CD4-positive, alpha-beta T cell treated with Interleukin-17A for 4 hours (primary cell): Measurements from ENCODE around the gene NPSR1.
"Not testable (repeated sequence)": the region's sequence is repeated elsewhere in the genome, so short reads cannot be mapped to it uniquely, and the experiment has no call there.

ENCODE experiments used
- DNase-seq: peaks from one replicate; pipeline ENCODE4 v3.0.0-alpha.2; 2020; ENCODE audit warnings: mixed read lengths

Gene NPSR1, protein sequence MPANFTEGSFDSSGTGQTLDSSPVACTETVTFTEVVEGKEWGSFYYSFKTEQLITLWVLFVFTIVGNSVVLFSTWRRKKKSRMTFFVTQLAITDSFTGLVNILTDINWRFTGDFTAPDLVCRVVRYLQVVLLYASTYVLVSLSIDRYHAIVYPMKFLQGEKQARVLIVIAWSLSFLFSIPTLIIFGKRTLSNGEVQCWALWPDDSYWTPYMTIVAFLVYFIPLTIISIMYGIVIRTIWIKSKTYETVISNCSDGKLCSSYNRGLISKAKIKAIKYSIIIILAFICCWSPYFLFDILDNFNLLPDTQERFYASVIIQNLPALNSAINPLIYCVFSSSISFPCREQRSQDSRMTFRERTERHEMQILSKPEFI

DNA sequence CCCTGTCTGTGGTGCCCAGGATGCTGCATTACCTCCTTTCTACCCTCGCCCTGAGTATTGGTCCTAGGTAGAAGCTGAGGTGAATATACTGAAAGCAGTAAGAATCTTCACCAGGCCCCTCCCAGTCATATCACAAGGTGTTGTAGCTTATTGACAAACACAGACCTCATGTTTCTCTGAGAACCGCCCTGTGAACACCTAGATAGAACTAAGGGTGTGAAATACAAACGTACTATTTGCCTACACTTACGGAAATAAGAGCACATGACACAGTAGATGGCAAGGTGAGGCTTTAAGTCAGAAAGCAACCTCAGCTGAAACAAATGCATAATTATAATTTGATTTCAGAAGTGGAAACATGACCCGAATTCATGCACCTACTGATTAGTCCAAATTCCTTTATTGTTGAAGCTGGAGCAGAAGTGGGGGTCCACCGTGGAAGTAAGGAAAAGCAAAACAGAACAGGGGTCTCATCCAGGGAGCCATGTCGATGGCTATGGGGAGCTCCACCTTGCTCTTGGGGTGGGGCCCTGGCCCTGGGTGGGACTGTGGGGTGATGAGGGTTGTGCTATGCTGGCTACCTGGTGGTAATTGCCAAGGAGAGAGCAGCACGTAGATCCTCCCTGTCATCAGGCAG, at the start of gene NPSR1:
Gene NPSR1 (plus strand): TSS at position 587 of the 637 bp plus-strand sequence. CDS start 195 bp downstream, outside the sequence.
- DNase-seq = no peak

DNA sequence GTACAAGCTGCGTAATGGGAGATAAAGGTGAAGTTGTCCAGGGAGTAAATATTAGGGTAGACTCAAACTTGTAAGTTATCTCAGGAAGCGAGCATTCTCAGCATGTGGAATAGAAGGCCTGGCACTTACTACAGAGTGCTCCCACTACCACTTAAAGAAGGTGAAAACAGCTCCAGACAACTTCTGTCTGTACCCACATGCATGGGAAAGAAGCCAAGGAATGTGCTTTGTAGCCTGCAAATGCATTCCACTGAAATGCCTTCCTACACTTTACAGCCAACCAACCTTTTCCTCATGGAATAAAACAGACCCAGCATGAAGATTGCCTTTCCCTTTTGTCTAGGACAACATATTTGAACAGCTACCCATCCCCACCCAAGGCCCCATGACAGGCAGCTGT, 45.4 kb upstream of the NPSR1 start:
- DNase-seq = no peak

DNA sequence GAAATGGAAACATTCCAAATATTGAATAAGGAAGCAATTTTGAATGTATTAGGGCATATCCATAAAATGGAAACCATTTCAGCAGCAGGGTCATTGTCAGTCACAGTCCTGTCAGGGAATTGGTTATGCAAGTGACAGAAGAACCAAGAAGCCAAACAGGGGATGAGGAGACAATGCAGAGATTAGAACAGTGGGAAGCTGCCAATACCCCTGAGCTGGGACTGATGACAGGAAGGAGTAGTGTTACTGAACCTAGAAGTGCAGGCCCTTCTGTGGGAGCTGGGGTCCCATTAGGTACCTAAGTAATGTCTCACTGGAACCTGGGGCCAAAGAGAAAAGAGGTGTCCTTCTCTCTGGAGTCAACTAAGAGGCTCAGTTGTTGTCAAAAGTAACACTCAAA, 37.6 kb upstream of the NPSR1 start:
- DNase-seq = no peak

DNA sequence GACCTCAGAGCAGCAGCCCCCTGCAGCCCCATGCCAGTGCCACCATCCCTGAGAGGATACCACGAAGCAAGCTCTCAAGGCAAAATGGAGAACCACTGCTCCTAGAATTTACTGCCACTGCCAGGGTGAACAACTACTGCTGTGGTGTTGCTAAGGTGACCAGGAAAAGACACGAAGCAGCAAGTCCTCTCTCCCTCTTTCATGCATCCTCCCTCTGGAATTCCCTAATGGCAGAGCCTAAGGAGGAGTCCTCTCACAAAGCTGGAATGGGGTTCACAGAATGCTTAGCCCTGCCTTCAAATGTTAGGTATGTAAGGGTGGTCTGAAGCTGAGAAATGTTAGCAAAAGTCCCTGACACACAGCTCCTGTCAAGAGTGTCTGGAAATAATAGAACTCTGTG, 35.8 kb upstream of the NPSR1 start:
- DNase-seq = no peak

DNA sequence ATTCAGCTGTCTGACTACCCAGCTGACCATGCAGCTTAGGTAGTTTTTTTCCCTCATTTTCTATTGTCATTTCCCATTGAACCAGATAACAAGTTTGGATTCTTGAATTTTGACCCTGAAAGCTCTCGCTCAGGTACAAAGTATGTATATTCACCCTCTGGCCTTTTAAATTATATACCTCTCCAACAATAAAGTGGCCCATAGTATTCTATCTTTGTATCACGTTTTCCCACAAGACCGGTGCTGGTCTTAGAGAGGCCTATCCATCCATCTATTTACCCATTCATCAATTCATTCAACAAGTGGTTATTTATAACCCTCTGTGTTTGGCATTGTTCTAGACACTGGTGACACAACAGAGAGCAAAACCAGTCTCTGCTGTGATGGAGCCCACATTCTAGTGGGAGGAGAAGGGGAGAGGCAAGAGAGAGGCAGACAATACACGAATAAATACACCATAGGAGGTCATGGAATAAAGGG, 35.2 kb upstream of the NPSR1 start:
- no peak for DNase-seq

DNA sequence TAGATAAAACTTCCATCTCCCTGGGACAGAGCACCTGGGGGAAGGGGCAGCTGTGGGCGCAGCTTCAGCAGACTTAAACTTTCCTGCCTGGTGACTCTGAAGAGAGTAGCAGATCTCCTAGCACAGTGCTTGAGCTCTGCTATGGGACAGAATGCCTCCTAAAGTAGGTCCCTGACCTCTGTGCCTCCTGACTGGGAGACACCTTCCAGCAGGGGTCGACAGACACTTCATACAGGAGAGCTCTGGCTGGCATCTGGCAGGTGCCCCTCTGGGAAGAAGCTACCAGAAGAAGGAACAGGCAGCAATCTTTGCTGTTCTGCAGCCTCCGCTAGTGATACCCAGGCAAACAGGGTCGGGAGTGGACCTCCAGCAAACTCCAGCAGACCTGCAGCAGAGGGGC, 29.4 kb upstream of the NPSR1 start:
- not testable (repeated sequence) for DNase-seq

DNA sequence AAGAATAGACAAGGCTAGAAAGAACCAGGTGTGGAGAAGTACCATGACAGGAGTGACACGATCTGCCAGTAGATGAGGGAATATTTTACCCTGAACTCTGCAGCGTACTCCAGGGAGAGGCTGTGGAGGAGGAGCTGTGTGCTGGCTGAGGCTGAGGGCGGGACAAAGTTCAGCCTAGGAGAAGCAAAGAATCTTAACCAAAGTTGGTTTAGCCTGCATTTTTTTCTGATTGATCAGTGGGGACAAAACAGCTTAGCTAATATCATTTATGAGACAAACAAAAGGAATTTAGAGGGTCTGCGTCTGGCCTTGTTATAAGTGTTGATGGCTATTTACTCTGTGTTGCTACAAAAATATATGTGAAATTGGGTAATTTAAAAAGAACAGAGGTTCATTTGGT, 5.2 kb upstream of the NPSR1 start:
- no peak for DNase-seq

DNA sequence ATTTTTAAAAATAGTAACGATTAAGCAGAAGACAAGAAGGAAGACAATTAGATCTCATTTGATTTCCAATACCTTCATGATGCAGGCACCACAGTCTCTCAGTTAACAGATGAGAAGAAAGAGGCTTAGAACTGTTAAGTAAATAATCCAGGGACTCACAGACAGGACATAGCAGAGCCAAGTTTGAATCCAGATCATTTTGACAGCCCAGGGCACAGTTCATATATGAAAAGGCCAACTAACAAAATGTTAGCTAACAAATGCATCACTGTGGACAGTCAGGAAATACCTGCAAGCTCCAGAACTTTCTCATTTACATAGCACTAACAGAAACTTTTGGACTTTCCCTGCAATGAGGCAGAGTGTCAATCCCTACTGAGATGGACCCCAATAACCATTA, 4.2 kb upstream of the NPSR1 start:
- no peak for DNase-seq

DNA sequence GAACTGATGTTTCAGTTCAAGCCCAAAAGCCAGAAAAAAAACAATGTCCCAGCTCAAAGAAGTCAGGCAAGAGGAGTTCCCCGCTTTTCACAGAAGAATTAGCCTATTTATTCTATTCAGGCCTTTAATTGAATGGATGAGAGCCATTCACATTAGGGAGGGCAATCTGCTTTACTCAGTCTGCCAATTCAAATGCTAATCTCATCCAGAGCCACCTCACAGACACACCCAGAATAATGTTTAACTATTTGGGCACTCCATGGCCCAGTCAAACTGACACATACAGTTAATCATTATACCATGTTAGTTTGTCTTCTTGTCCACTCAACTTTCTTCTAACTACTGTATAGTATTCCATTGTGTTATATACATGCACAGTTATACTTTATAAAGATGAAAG, 2.6 kb upstream of the NPSR1 start:
- no peak for DNase-seq

DNA sequence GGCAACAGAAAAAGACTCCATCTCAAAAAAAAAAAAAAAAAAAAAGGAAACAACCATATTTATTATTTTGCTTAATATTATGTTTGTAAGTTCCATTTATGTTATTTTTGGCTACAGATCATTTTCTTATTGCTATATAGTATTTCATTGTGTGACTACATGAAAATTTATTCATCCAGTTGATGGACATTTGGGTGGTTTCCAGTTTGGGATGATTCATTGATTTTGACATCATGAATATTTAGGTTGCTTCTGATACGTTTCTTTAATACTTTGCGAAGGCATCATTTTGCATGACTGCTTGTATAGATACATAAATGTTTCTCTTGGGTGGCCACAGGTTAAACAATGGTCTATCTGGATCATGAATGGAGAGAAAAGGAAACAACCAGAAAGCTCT, 2.0 kb upstream of the NPSR1 start:
- no peak for DNase-seq

DNA sequence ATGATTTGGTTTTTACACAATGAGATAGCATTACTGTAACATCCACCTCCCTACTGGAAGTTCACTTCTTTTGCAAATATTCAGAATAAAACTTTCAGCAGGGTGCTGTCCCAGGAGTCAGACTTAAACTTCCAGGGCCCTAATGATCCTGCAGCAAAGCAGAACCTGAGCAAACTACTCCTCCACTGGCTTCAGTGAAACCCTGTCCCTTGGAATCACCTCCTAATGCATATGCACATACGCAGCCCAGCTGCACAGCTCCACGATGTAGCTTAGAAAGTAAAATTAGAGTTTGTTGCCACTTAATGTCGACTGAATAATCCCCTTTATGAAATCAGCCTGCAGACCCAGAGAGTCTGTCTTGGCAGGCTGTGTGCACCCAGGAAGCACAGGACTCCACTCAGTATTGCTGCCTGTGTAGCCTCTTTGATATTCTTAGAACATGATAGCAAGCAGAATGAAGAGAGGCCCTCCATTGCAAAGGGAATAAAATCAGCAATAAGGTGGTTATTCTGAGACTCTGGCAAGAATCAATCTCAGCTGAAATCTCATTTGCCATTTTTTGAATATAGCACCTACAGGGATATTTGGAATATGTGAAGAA, 1.6 kb downstream of the NPSR1 start:
- no peak for DNase-seq

DNA sequence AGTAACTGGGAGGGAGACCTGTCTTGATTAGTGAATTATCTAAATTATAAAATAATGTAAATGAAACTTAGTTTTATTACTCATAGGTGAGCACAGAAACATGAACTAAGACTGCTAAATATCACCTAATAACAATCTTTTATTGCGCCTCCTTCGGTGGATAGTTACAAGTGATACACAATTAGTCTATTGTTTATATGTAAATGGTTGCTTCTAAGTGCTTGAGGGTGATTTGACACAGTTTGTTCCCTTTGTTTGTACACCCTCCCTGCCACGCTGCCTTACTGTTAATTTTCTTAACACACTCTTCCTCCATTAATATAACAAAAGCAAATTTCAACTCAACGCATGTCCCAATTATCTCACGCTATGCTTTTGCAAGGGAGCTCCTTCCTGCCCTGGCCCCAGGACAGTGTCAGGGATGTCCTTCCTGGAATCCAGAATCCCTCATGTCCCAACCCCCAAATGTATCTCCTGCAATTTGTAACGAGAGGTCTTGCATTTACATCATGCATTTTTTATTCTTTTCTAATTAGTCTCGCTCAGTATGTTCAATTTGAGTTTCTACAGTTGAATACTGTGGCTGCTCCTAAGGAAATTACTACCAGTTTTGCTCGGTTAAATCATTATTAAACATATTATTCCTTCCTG, 4.2 kb downstream of the NPSR1 start:
- no peak for DNase-seq

DNA sequence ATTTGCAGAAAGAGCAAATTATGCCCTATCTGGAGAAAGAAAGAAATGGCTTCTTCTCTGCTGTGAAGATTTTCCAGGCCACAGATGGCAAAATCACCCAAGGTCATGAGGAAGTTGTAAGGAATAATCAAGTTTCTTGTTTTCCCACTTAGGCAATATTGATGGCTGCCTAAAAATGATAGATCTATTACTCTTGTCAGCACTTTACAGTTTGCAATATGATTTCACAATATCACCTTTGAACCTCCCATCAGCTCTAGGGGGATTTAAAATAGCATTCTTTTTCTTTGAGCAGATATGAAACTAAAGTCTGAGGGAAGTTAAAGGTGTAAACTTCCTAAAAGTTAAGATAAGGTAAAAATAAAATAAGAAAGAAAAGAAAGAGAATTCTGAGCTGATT, 6.7 kb downstream of the NPSR1 start:
- DNase-seq = no peak

DNA sequence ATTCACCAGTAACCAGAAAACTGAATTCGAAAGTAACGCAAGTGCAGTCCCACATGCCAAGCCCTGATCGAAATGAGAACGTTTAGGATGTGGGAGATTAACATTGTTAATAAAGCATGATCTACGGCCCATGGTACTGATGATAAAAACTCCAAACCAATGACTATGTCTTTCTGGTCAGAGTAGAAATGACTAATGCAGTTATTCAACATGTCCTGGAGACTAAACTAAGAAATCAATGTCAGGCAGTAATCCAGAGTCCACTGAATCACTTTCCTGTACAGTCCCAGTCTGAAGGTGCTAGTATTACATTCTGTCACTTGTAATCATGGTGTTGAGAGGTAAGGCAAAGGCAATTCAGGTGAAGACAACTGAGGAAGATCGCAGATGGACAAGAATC, 14.4 kb downstream of the NPSR1 start:
- DNase-seq = no peak

DNA sequence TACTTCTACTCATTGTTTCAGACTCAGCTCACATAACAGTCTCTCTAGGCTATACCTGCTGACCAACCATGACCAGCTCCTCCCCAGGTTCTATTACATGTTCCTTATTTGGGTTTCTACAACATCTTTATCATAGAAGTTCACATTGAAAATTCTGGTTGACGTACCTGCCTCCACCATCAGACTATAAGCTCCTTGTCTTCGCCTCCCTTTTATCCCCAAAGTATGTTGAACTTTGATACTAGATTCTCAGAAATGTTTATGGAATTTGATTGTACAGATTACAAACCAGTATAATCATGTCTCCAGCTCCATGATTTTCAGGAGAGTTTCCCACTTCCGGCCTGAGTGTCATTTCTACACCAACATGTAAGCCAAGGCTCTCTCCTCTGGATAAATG, 15.0 kb downstream of the NPSR1 start:
- DNase-seq = no peak

DNA sequence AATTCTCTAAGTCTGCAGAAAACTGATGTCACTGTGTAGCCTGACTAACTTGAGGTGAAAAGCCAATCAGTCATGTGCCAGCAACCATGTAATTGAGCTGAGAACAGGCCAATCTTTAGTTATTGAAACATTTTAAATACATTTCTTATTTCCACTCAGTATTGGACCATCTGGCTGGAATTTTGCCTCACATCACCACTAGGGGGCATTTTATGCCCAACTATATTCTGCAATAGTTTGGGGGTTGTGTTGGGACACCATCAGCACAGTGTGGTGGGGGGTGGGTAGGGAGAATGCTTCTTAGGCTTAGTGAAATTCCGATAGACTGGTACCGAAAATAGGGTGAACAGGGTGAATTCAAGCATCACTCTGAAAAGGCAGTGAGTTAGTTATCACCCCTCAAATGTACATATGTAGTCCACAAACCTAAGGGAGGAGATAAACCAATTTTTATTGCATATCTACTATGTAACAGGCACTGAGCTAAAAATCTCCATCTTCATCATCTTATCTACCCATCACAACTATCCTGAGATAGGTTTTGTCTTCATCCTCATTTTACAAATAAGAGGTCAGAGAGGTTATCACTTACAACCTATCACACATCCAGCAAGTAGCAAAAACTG, 17.8 kb downstream of the NPSR1 start:
- DNase-seq = peak; percentile 3

DNA sequence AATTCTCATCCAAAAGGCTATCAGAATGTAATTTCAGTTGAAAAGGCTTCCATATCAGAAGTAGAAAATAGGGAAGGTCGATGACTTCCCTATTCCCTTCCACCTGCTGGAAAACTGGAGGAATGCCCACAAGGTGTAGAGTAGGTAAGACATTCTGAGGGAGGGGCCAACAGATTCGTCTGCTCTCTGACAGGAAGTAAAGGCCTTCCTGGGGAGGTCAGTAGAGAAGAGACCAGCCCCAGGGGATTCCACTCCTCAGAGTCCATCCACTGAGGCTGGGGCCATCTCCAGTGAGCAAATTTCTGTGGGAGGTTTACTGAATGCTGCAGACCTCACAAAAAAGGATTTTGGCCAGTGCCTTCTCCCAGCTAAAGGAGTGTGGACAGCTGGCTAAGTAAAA, 19.5 kb downstream of the NPSR1 start:
- DNase-seq = no peak

DNA sequence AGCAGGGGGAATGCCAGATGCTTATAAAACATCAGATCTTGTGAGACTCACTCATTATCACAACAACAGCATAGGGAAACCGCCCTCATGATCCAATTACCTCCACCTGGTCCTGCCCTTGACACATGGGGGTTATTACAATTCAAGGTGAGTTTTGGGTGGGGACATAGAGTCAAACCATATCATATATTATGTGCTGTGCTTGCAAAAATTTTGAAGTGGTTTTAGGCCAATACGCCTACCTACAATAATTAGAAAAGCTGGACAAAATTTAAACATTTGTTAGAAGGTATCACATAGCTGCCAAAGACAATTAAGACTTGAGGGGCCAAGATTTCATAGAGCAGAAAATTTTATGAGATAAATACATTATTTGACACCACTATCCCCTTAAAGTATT, 29.5 kb downstream of the NPSR1 start:
- DNase-seq = no peak

DNA sequence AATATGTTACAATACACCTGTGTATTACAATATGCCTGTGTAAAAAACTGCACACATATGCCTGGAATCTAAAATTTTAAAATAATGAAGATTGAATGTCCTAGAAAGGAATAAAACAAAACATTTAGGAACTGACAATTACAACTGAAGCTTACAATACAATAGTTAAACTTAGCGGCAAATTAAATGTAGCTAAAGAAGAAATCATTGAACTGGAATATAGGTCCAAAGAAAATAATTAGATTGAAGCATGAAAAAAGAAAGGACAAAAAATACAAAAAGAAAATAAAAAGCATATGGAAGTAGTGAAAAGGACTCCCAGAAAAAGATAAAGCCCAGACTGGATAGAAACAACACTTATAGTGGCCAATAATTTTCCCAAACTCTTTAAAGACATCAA, 38.4 kb downstream of the NPSR1 start:
- no peak for DNase-seq

DNA sequence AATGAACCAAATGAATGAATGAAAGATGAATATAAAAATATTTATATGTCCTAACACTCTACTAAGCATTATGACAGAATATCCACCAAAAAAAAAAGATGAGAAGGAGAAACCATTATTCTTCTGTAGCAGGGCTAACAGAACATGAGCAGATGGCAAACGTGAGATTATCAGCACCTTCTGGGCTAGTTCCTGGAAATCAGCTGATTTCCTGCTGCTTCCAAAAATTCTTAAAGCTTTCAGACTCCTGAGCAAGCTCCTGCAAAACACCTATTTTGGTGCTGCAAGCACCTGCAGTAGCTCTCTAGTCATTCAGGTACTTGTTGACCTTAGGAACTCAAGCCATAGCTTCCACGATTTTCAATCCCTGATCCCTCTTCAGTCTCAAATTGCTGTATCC, 51.8 kb downstream of the NPSR1 start:
- no peak for DNase-seq

DNA sequence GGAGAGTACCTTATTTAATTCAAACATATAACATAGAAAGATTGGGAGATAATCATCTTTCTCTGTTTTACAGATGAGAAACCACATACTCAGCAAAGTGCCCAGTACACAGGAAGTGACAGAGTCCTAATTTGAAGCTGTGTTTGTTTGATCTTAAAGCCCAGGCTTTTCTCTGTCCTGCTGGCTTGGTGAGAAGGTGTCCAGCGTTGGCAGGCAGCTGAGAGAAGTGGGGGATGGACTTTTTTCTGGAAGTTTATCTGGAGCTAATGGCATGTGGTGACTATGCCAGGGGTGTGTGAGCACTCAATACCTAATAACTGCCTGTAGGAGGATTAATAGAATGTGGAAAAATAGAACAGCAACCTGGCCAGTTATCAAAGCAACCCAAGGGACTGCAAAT, 60.8 kb downstream of the NPSR1 start:
- DNase-seq = no peak

DNA sequence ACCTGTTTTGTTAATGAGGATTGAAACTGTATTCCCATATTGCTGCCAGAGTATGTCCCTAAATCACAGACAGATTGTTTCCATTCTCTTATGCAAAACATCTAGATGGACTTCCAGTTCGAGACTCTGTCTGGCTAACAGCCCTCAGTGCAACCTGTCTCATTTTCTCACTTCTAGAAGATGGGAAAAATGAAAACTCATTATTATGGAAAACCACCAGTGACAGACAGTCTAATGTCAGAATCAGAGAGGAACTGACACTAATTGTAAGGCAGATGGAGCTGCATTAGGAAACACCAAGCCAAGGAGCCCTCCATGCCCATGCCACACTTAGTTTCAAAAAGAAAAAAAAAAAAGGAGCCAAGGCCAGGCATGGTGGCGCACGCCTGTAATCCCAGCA, 61.6 kb downstream of the NPSR1 start:
- DNase-seq = no peak

DNA sequence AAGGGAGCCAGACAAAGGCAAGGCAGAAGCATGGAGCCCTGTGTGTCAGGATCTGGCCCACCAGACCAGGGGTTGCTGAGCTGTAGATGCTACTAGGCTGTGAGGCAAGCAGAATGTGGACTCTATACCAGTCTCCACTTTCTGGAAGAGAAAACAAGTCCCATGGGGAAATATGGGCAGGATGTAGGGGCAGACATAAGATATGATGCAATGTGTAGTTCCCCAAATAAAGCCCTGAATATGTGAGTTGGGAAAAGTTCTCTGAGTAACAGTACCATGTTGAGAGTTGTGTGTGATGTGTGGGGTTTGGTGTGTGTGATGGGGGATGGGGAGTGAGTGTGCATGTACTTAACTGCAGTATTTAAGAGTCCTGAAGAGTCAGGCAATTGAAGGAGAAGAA, 62.3 kb downstream of the NPSR1 start:
- DNase-seq = no peak
